ENCODE data around the gene GATAD2B.

Gene GATAD2B

DNA sequence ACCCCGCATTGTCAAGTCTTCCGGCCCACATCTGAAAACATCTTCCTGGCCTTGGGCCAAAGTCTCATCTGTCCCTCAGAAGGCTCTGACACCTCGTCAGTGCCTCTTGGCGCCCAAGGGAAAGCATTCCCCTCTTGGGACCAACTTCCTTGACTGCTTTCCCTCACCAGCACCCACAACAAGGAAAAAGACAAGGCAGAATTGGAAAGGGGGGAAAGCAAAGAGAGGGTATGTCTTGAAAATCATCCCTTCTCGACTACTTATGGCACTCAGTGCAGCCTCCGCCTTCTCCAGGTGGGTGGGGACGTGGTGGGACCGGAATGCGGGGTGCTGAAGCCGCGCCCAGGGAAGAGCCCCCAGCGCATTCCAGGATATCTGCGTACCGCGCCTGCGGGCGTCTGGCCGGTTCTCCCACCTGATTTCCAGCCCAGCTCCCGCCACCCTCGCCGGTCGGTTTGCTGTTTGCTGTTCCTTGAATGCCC, 41.1 kb upstream of the GATAD2B start:
- Histone ChIP-seq H3K9ac (ENCODE audit: low read depth, low read length, poor library complexity, severe bottlenecking) (peak overlapping the region; percentile 85), H3K27me3 (ENCODE audit: insufficient read depth, low read length, poor library complexity, severe bottlenecking) (no peaks in the 10 kb centered on the region), H3K79me2 (ENCODE audit: insufficient read depth, low read length) (peaks cover 65% of the 10 kb centered on the region), H3K4me1 (ENCODE audit: insufficient read depth, low read length, poor library complexity, severe bottlenecking) (peaks cover 47% of the 10 kb centered on the region), H3K36me3 (ENCODE audit: insufficient read depth, low read length) (no peaks in the 10 kb centered on the region), H4K20me1 (ENCODE audit: insufficient read depth, low read length, poor library complexity, severe bottlenecking) (peaks cover 6% of the 10 kb centered on the region), H3K9me2 (replicated peaks; ENCODE audit: low read depth, low read length) (no peaks in the 10 kb centered on the region), H2AFZ (ENCODE audit: low read length) (peak overlapping the region; percentile 88; the same call in 1 of the 2 replicates), H3F3A (ENCODE audit: low read depth) (no peaks in the 10 kb centered on the region), H3K9me3 (ENCODE audit: insufficient read depth, low read depth, low read length) (no peaks in the 10 kb centered on the region), H3K4me3 (ENCODE audit: low read length, poor library complexity, severe bottlenecking) (peak overlapping the region; percentile 80), H3K4me2 (ENCODE audit: low read depth, low read length, poor library complexity, severe bottlenecking) (peak overlapping the region; percentile 94)
- no peak for TF ChIP-seq EZH2phosphoT487 (IDR thresholded peaks at IDR 0.05; ENCODE audit: borderline replicate concordance)
- TF ChIP-seq, protein P1, sequence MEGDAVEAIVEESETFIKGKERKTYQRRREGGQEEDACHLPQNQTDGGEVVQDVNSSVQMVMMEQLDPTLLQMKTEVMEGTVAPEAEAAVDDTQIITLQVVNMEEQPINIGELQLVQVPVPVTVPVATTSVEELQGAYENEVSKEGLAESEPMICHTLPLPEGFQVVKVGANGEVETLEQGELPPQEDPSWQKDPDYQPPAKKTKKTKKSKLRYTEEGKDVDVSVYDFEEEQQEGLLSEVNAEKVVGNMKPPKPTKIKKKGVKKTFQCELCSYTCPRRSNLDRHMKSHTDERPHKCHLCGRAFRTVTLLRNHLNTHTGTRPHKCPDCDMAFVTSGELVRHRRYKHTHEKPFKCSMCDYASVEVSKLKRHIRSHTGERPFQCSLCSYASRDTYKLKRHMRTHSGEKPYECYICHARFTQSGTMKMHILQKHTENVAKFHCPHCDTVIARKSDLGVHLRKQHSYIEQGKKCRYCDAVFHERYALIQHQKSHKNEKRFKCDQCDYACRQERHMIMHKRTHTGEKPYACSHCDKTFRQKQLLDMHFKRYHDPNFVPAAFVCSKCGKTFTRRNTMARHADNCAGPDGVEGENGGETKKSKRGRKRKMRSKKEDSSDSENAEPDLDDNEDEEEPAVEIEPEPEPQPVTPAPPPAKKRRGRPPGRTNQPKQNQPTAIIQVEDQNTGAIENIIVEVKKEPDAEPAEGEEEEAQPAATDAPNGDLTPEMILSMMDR (conservative IDR thresholded peaks at IDR 0.05; ENCODE audit: low read length): no peak

DNA sequence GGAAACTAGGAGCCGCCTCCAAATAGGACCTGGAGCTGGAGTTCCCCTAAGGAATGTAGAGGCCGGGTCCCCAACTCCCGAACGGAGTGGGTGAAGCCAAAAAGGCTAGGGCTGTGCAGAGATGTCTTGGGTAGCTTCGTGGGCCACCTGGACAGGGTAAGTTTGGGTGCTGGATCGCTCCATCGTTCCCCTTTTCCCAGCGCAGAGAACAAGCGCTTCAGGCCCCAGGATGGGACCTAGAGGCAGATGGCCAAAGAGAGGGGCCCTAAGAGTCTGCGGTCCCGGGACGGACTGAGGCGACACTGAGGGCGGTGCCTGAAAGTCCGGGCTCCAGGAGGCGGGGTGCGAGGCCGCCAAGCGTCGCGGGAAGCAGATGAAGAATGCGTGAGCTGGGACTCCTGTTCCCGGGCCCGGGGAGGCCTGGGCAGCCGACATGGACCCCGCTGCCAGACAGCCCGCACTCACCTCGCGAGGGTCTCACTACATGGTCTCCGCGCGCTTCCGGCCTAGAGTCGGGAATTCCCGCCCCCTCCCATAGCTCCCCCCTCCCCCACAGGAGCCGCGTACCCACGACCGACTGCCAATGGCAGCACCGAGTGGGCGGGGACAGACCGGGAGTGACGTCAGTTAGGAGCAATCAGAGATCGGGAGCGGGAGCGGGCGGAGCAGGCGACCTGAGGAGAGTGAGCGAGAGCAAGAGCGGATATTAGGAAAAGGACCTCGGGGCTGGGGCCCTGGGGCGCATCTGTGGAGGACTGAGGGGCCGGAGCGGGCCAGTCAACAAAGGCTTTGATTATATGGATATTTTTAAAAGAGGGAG, 40.5 kb upstream of the GATAD2B start, which contains the start of gene SLC39A1:
Gene SLC39A1 (minus strand): TSS at position 508 of the 820 bp plus-strand sequence. CDS start 822 bp downstream, outside the sequence.
- Histone ChIP-seq H3F3A (ENCODE audit: low read depth) (no peaks in the 10 kb centered on the region), H3K4me1 (ENCODE audit: insufficient read depth, low read length, poor library complexity, severe bottlenecking) (peaks cover 43% of the 10 kb centered on the region), H3K4me2 (ENCODE audit: low read depth, low read length, poor library complexity, severe bottlenecking) (peak within 1 kb of the TSS; percentile 94), H3K9me3 (ENCODE audit: insufficient read depth, low read depth, low read length) (no peaks in the 10 kb centered on the region), H3K9ac (ENCODE audit: low read depth, low read length, poor library complexity, severe bottlenecking) (peak within 1 kb of the TSS; percentile 85), H3K9me2 (replicated peaks; ENCODE audit: low read depth, low read length) (no peaks in the 10 kb centered on the region), H3K79me2 (ENCODE audit: insufficient read depth, low read length) (peaks cover 58% of the 10 kb centered on the region), H3K27me3 (ENCODE audit: insufficient read depth, low read length, poor library complexity, severe bottlenecking) (no peaks in the 10 kb centered on the region), H3K36me3 (ENCODE audit: insufficient read depth, low read length) (no peaks in the 10 kb centered on the region), H2AFZ (ENCODE audit: low read length) (peak within 1 kb of the TSS; percentile 88), H3K4me3 (ENCODE audit: low read length, poor library complexity, severe bottlenecking) (peak within 1 kb of the TSS; percentile 80), H4K20me1 (ENCODE audit: insufficient read depth, low read length, poor library complexity, severe bottlenecking) (peaks cover 6% of the 10 kb centered on the region)
- no peak for TF ChIP-seq EZH2phosphoT487 (IDR thresholded peaks at IDR 0.05; ENCODE audit: borderline replicate concordance)

DNA sequence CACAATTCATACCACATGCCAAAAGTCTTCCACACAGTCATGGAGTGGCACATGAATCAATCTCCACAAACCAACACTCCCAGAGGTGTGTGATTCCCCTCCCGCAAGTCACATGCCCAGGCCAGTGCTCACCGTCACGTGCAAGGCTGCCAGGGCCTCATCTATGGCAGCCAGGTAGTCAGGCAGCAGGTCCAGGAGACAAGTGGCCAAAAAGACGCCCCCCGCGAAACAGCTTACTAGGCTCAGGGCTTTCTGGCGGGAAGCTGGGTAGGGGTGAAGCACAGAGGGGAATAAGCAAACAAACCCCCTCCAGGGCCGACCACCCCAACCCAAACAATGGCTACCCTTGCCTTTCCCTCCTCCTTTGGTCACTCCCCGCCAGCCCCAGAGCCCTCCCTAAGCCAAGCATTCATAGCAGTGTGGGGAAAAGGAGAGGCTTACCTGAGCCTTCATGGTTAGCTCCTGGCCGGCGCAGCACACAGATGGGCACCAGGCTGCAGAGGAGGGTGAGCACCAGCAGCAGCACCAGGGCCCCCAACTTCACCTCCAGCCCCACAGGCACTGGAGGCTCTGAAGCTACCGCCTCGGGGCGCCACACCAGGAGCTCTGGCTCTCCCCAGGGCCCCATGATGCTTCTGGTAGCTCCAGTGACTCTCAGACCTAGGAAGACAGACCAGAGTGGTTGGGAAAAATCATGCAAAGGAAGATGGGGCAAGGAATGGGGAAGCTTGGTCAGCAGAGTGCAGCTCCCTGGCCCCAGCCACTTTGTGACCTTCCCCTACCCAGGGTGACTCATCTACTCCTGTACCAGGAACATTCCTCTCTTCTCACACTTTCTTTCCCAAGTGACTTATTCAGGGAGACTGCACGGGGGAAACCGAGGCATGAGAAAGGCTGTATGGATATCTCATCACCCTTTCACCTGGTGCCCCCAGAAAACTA, 39.6 kb upstream of the GATAD2B start:
- Histone ChIP-seq H3K4me3 (ENCODE audit: low read length, poor library complexity, severe bottlenecking) (peak overlapping the region; percentile 80), H3K4me1 (ENCODE audit: insufficient read depth, low read length, poor library complexity, severe bottlenecking) (peaks cover 46% of the 10 kb centered on the region), H3K9me2 (replicated peaks; ENCODE audit: low read depth, low read length) (no peaks in the 10 kb centered on the region), H2AFZ (ENCODE audit: low read length) (no peak overlapping the region), H3F3A (ENCODE audit: low read depth) (no peaks in the 10 kb centered on the region), H4K20me1 (ENCODE audit: insufficient read depth, low read length, poor library complexity, severe bottlenecking) (peaks cover 8% of the 10 kb centered on the region), H3K79me2 (ENCODE audit: insufficient read depth, low read length) (peaks cover 60% of the 10 kb centered on the region), H3K36me3 (ENCODE audit: insufficient read depth, low read length) (no peaks in the 10 kb centered on the region), H3K9me3 (ENCODE audit: insufficient read depth, low read depth, low read length) (no peaks in the 10 kb centered on the region), H3K4me2 (ENCODE audit: low read depth, low read length, poor library complexity, severe bottlenecking) (peak overlapping the region; percentile 94), H3K9ac (ENCODE audit: low read depth, low read length, poor library complexity, severe bottlenecking) (peak overlapping the region; percentile 85), H3K27me3 (ENCODE audit: insufficient read depth, low read length, poor library complexity, severe bottlenecking) (no peaks in the 10 kb centered on the region)
- TF ChIP-seq, protein P1 (conservative IDR thresholded peaks at IDR 0.05; ENCODE audit: low read length): no peak
- TF ChIP-seq EZH2phosphoT487 (IDR thresholded peaks at IDR 0.05; ENCODE audit: borderline replicate concordance): no peak

Measured in Loucy (cell line).